Mesodermal cell (in vitro differentiated cells): ENCODE measurements around the gene CXXC1.

Source experiments
- H3K27ac ChIP-seq: 2 replicates; pipeline ENCODE4 v1.7.0; 2013; ENCODE audit warnings: mild to moderate bottlenecking, low read depth, low read length, moderate library complexity; ENCODE audit not compliant: severe bottlenecking
- H3K36me3 ChIP-seq: 2 replicates; pipeline ENCODE4 v1.7.1; 2013; ENCODE audit warnings: mild to moderate bottlenecking, low read length, moderate library complexity; ENCODE audit not compliant: control insufficient read depth, insufficient read depth
- H3K4me1 ChIP-seq: one replicate; pipeline ENCODE4 v1.7.1; 2013; ENCODE audit warnings: mild to moderate bottlenecking, low read length; ENCODE audit not compliant: insufficient read depth, control insufficient read depth, poor library complexity, severe bottlenecking
- H3K4me3 ChIP-seq: 2 replicates; pipeline ENCODE4 v1.7.0; 2013; ENCODE audit warnings: low read length, control low read depth, mild to moderate bottlenecking; ENCODE audit not compliant: insufficient read depth, poor library complexity, severe bottlenecking; ENCODE audit errors: extremely low read depth
- H3K9me3 ChIP-seq: 2 replicates; pipeline ENCODE4 v1.7.1; 2013; ENCODE audit warnings: mild to moderate bottlenecking, low read length, moderate library complexity; ENCODE audit not compliant: control insufficient read depth
- WGBS, 2 experiments: methylation state at CpG; one replicate each; pipeline ENCODE4 v1.1.5; 2013; ENCODE audit warnings: missing lambda C conversion rate in 2 of 2; ENCODE audit not compliant: insufficient coverage in 2 of 2; 5-methylcytosine and 5-hydroxymethylcytosine counted together

CXXC1 gene

GRCh38 chr18:50232419-50232818, 55.1 kb downstream of the CXXC1 start:
- no peak overlapping the region for H3K4me3 ChIP-seq
- peaks cover 3% of the 10 kb centered on the region for H3K9me3 ChIP-seq
- WGBS, 2 experiments, result 33 to 100% methylated on average over 1 of the region's 2 CpGs
- H3K36me3 ChIP-seq, result no peaks in the 10 kb centered on the region
- H3K27ac ChIP-seq, result no peak overlapping the region
- H3K4me1 ChIP-seq, result no peaks in the 10 kb centered on the region
